ENCODE data around the gene FBXW8. TPM values are rescaled to one million over a fixed set of nuclear protein-coding genes. Genes with fewer than 3 reads are reported as not detected.

FBXW8 gene
- polyA plus RNA-seq, 4 donors, result 23.3 to 27.8 (median 24.3) TPM

- no peak for DNase-seq (ENCODE audit: low read depth in 4 of 4, low spot score in 2 of 4)
These were observed 40.0 kb downstream of the FBXW8 start for GRCh38 chr12:116950628-116951325.

- no peak for DNase-seq (ENCODE audit: low read depth in 4 of 4, low spot score in 2 of 4)
These were observed 44.1 kb downstream of the FBXW8 start for GRCh38 chr12:116954710-116955381.

- no peak for DNase-seq (ENCODE audit: low read depth in 4 of 4, low spot score in 2 of 4)
These were observed 44.8 kb downstream of the FBXW8 start for GRCh38 chr12:116955382-116956021.

DNA sequence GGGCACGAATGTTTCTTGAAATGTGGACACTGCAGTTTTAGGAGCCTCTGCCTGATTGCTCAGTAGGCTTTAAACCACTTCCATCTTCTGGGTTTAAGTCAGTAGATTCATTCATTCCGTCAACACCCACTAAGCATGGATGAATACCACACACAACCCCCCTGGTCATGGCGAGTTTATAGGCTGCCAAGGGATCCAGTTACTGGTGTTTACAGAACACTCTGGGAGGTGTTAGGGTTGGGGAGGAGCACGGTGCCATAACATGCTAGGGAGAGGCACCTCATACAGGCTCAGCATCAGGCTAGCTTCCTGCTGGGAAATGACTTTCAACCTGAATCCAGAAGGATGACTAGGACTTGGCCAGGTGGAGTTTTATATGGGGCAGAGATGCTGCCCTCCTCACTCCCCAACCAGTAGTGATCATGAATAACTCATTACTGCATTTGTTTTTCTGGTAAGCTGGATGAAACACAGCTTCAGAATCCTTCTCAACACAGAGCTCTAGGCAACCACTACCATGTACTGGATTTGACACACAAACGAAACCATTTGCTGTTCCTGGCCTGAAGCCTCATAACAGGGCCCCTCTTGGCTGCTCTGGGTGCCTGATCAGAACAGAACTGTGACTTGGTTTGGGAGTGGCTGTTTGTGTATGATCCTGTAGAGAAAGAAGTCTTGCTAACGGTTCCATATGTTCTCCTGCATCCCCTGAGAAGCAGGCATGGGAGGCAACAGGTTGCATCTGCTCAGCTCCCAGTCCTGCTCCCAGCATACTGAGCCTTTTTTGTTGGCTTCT is 47.9 kb downstream of the FBXW8 start:
- DNase-seq (ENCODE audit: low read depth in 4 of 4, low spot score in 2 of 4), result no peak

- no peak for DNase-seq (ENCODE audit: low read depth in 4 of 4, low spot score in 2 of 4)
These were observed 48.4 kb downstream of the FBXW8 start for GRCh38 chr12:116959198-116959460.

GRCh38 chr12:116959845-116960514 is 49.2 kb downstream of the FBXW8 start:
- no peak for DNase-seq (ENCODE audit: low read depth in 4 of 4, low spot score in 2 of 4)

GRCh38 chr12:116962197-116962596 is 51.4 kb downstream of the FBXW8 start:
- DNase-seq (ENCODE audit: low read depth in 4 of 4, low spot score in 2 of 4), result no peak

- DNase-seq (ENCODE audit: low read depth in 4 of 4, low spot score in 2 of 4), result no peak
These were observed 52.1 kb downstream of the FBXW8 start for GRCh38 chr12:116962783-116963356.

DNA sequence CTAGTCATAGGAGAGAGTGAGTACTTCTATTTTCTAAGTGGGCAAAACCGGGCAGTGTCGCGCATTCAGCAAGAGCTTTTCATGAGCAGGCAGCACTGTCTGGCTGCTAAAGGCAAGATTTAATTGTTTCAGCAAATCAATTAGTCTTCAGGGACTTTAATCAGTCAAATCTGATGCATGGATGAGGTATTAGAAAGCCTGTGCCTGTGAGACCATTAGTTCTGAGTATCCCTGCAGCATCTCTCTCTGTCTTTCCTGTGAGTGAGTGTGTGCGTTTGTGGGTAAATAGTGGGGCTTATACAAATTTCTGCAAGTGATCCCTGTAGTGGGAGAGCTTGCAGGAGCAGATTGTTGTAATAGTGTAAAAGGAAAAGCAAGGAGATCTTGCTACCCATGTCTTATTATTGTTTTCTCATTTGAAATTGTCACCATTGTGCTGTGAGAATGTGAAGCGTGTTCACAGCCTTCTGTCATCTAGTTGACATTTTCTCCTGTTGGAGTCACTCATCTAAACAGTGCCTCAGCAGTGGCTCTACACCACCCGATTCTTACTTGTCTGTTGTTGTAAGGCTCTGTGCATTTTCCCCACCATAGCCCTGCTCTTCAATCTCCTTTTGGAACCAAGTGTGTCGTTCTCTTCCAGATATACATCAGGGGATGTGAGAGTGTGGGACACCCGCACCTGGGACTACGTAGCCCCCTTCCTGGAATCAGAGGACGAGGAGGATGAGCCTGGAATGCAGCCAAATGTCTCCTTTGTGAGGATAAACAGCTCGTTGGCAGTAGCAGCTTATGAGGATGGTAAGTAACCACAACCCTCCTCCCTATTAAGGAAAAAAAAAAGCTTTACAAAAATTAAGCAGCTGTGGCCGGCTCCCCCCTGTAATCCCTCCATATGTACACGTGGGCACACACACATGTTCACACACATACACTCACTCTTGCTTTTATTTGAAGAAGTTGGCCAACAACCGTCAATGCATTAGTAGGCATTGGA is 53.6 kb downstream of the FBXW8 start:
- DNase-seq (ENCODE audit: low read depth in 4 of 4, low spot score in 2 of 4), result no peak

GRCh38 chr12:116968986-116969385 is 58.2 kb downstream of the FBXW8 start:
- DNase-seq (ENCODE audit: low read depth in 4 of 4, low spot score in 2 of 4), result no peak

GRCh38 chr12:116969615-116970585 is 59.1 kb downstream of the FBXW8 start:
- DNase-seq (ENCODE audit: low read depth in 4 of 4, low spot score in 2 of 4), result no peak

- DNase-seq (ENCODE audit: low read depth in 4 of 4, low spot score in 2 of 4), result no peak
These were observed 60.5 kb downstream of the FBXW8 start for GRCh38 chr12:116971222-116971621.

DNA sequence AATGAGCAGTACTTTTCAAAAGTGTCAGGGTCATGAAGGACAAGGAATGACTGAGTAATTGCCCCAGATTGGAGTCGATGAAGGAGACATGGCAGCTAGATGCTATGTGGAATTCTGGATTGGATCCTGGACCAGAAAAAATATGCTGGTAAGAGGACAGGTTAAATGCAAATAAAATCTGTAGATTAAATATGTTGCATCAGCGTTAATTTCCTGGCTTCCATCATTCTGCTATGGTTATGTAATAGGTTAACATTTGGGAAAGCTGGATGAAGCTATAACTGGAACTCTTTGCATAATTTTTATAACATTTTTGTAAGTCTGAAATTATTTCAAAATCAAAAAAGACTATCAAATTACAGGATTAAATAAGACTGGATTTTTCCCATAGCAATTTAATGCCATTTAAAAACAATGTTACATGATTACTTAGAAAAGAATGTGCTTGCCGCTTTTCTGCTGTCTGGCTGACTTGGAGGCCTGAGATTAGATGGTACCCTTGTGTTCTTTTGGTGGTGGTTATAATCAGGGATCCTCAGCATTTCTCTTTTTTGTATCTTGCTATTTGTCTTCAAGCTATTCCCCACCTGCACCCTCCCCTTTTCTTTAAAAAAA is 65.1 kb downstream of the FBXW8 start:
- DNase-seq (ENCODE audit: low read depth in 4 of 4, low spot score in 2 of 4), result no peak

- peak in 1 of 4 donors; percentile 9 for DNase-seq (ENCODE audit: low read depth in 4 of 4, low spot score in 2 of 4)
These were observed 67.0 kb downstream of the FBXW8 start for GRCh38 chr12:116977465-116978380.

DNA sequence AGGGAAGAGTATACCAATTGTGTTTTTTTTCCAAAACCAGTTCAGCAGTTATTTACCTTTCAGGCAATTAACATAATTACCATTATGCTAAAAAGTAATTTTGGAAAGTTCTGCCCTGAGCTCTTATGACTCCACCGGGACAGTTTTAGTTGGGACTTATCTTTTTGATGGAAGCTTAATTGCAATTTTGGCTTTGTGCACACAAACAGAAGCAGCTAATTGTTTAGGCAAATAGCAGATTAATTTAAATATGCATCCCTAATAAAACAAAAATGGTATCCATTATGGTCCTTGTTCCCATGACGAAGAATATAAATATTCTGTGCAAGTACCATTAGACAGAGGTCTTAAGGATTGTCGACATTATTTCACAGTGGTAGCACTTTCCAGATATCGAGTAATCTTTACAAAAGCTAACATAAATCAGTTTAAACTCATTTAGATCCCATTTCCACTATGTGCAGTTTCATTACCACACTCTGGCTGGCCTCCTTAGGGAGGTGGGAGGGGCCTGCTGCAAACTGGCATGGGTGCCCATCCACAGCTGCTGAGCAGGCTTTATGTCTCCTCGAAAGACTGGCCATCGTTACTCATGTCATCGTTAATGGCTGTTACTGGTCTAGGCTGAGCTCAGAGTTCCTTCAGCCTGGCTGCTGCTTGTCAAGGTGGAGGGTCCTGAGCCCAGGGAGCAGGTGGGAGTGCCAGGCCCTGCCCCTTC is 68.2 kb downstream of the FBXW8 start:
- DNase-seq (ENCODE audit: low read depth in 4 of 4, low spot score in 2 of 4), result peak in 1 of 4 donors; percentile 28

- DNase-seq (ENCODE audit: low read depth in 4 of 4, low spot score in 2 of 4), result no peak
These were observed 69.3 kb downstream of the FBXW8 start for GRCh38 chr12:116980083-116980482.
